Measurements from ENCODE around the gene LRG1. TPM values are rescaled to one million over a fixed set of nuclear protein-coding genes. Genes with fewer than 3 reads are reported as not detected.

The LRG1 gene
- total and polyA plus RNA-seq, 4 donors, result 57.8 to 1,122 (median 661) TPM

DNA sequence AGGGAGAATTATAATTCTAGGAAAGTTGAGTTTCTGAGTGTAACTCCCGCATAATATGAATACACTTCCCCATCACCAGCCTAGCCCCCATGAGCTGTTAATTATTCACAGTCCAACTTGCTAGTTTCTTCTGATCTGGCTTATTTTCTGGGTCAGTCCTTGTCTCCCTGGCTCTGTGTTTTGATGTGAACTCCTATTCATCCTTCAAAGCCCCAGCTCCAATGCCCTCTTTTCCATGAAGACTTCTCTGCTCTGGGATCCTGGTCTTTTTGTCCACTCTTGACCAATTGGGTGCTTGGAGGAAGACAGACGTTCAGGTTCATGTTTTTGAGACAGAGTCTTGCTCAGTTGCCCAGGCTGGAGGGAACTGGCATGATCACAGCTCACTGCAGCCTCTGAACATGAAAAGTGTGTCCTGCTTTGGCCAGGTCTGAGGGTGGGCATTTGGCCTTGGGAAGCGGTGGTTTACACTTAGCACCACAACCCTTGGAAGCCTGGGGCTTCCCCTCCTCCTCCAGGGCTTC, 605 bp downstream of the LRG1 start:
- Histone ChIP-seq H3K36me3 (ENCODE audit: control insufficient read depth in 4 of 4, insufficient read depth in 3 of 4, low read depth in 1 of 4, low read length in 3 of 4) (peaks cover 0 to 2% (median 0%) of the 10 kb centered on the region in 4 donors), H3K4me1 (ENCODE audit: control insufficient read depth in 4 of 4, insufficient read depth in 4 of 4, low read length in 3 of 4) (peaks cover 9 to 32% (median 22%) of the 10 kb centered on the region in 4 donors), H3K9ac (ENCODE audit: low read depth in 1 of 2, low read length in 2 of 2) (peak overlapping the region; percentile 80 to 87), H3K27me3 (ENCODE audit: control insufficient read depth in 4 of 4, insufficient read depth in 4 of 4, low read length in 3 of 4) (no peaks in the 10 kb centered on the region), H3K27ac (ENCODE audit: low read depth in 1 of 2, low read length in 2 of 2) (peak overlapping the region; percentile 75 to 85), H3K4me3 (ENCODE audit: low read depth in 1 of 3, low read length in 3 of 3) (peak overlapping the region; percentile 77 to 93 (median 85)), H3K9me3 (ENCODE audit: control insufficient read depth in 4 of 4, low read length in 3 of 4) (no peaks in the 10 kb centered on the region)
- DNase-seq (ENCODE audit: low spot score), result no peak
- no peak for TF ChIP-seq NR2F2 (IDR thresholded peaks at IDR 0.05)
- TF ChIP-seq GABPA (IDR thresholded peaks at IDR 0.05 in 1 of 2, conservative IDR thresholded peaks at IDR 0.05 in 1 of 2), result no peak
- no peak for TF ChIP-seq YY1 (IDR thresholded peaks at IDR 0.05)
- TF ChIP-seq, protein P1, sequence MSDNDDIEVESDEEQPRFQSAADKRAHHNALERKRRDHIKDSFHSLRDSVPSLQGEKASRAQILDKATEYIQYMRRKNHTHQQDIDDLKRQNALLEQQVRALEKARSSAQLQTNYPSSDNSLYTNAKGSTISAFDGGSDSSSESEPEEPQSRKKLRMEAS (IDR thresholded peaks at IDR 0.05), result no peak
- TF ChIP-seq EGR1 (IDR thresholded peaks at IDR 0.05; ENCODE audit: low read depth in 2 of 2), result no peak
- TF ChIP-seq, protein P2, sequence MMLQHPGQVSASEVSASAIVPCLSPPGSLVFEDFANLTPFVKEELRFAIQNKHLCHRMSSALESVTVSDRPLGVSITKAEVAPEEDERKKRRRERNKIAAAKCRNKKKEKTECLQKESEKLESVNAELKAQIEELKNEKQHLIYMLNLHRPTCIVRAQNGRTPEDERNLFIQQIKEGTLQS (IDR thresholded peaks at IDR 0.05), result no peak
- TF ChIP-seq, protein P3, sequence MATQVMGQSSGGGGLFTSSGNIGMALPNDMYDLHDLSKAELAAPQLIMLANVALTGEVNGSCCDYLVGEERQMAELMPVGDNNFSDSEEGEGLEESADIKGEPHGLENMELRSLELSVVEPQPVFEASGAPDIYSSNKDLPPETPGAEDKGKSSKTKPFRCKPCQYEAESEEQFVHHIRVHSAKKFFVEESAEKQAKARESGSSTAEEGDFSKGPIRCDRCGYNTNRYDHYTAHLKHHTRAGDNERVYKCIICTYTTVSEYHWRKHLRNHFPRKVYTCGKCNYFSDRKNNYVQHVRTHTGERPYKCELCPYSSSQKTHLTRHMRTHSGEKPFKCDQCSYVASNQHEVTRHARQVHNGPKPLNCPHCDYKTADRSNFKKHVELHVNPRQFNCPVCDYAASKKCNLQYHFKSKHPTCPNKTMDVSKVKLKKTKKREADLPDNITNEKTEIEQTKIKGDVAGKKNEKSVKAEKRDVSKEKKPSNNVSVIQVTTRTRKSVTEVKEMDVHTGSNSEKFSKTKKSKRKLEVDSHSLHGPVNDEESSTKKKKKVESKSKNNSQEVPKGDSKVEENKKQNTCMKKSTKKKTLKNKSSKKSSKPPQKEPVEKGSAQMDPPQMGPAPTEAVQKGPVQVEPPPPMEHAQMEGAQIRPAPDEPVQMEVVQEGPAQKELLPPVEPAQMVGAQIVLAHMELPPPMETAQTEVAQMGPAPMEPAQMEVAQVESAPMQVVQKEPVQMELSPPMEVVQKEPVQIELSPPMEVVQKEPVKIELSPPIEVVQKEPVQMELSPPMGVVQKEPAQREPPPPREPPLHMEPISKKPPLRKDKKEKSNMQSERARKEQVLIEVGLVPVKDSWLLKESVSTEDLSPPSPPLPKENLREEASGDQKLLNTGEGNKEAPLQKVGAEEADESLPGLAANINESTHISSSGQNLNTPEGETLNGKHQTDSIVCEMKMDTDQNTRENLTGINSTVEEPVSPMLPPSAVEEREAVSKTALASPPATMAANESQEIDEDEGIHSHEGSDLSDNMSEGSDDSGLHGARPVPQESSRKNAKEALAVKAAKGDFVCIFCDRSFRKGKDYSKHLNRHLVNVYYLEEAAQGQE (IDR thresholded peaks at IDR 0.05), result no peak
- no peak for TF ChIP-seq FOXA1 (IDR thresholded peaks at IDR 0.05)
- TF ChIP-seq RAD21 (IDR thresholded peaks at IDR 0.05), result no peak
- no peak for TF ChIP-seq SP1 (IDR thresholded peaks at IDR 0.05)
- no peak for TF ChIP-seq TAF1 (conservative IDR thresholded peaks at IDR 0.05)
- no peak for TF ChIP-seq HNF4G (IDR thresholded peaks at IDR 0.05)
- no peak for TF ChIP-seq FOXA2 (IDR thresholded peaks at IDR 0.05)
- 32% methylated on average over 3 of the region's 3 CpGs for WGBS

DNA sequence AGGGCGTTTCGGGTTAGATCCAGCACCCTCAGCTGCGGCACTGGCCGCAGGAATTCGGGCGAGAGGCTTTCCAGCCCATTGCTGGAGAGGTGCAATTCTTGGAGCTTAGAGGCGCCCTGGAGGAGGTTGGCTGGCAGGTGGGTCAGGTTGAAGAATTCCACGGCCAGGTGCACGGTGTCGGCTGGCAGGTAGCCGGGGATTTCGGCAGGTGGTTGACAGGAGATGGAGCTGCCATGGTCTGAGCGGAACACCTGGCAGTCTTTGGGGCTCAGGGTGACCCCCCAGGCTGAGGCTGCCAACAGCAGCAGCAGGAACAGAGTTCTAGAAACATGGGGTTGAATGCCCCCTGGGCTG, 1.3 kb downstream of the LRG1 start:
- peak overlapping the region in 1 of 2 donors; percentile 87 for H3K9ac ChIP-seq (ENCODE audit: low read depth in 1 of 2, low read length in 2 of 2)
- DNase-seq (ENCODE audit: low spot score), result no peak
- TF ChIP-seq, protein P2 (IDR thresholded peaks at IDR 0.05), result no peak
- TF ChIP-seq TAF1 (conservative IDR thresholded peaks at IDR 0.05), result no peak
- TF ChIP-seq FOXA2 (IDR thresholded peaks at IDR 0.05), result no peak
- TF ChIP-seq RXRA (IDR thresholded peaks at IDR 0.05), result no peak
- TF ChIP-seq NR2F2 (IDR thresholded peaks at IDR 0.05), result no peak
- TF ChIP-seq HNF4A (conservative IDR thresholded peaks at IDR 0.05), result no peak
- TF ChIP-seq, protein P4, sequence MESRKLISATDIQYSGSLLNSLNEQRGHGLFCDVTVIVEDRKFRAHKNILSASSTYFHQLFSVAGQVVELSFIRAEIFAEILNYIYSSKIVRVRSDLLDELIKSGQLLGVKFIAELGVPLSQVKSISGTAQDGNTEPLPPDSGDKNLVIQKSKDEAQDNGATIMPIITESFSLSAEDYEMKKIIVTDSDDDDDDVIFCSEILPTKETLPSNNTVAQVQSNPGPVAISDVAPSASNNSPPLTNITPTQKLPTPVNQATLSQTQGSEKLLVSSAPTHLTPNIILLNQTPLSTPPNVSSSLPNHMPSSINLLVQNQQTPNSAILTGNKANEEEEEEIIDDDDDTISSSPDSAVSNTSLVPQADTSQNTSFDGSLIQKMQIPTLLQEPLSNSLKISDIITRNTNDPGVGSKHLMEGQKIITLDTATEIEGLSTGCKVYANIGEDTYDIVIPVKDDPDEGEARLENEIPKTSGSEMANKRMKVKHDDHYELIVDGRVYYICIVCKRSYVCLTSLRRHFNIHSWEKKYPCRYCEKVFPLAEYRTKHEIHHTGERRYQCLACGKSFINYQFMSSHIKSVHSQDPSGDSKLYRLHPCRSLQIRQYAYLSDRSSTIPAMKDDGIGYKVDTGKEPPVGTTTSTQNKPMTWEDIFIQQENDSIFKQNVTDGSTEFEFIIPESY (IDR thresholded peaks at IDR 0.05), result no peak
- no peak for TF ChIP-seq SP1 (IDR thresholded peaks at IDR 0.05)
- TF ChIP-seq, protein P5, sequence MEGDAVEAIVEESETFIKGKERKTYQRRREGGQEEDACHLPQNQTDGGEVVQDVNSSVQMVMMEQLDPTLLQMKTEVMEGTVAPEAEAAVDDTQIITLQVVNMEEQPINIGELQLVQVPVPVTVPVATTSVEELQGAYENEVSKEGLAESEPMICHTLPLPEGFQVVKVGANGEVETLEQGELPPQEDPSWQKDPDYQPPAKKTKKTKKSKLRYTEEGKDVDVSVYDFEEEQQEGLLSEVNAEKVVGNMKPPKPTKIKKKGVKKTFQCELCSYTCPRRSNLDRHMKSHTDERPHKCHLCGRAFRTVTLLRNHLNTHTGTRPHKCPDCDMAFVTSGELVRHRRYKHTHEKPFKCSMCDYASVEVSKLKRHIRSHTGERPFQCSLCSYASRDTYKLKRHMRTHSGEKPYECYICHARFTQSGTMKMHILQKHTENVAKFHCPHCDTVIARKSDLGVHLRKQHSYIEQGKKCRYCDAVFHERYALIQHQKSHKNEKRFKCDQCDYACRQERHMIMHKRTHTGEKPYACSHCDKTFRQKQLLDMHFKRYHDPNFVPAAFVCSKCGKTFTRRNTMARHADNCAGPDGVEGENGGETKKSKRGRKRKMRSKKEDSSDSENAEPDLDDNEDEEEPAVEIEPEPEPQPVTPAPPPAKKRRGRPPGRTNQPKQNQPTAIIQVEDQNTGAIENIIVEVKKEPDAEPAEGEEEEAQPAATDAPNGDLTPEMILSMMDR (IDR thresholded peaks at IDR 0.05; ENCODE audit: low read depth, low read length, missing input control), result no peak
- TF ChIP-seq FOXA1 (IDR thresholded peaks at IDR 0.05), result no peak
- no peak for TF ChIP-seq GABPA (IDR thresholded peaks at IDR 0.05 in 1 of 2, conservative IDR thresholded peaks at IDR 0.05 in 1 of 2)
- no peak for TF ChIP-seq RAD21 (IDR thresholded peaks at IDR 0.05)
- peak overlapping the region; percentile 75 to 85 for H3K27ac ChIP-seq (ENCODE audit: low read depth in 1 of 2, low read length in 2 of 2)
- H3K36me3 ChIP-seq (ENCODE audit: control insufficient read depth in 4 of 4, insufficient read depth in 3 of 4, low read depth in 1 of 4, low read length in 3 of 4), result peaks cover 0 to 2% (median 0%) of the 10 kb centered on the region in 4 donors
- H3K4me3 ChIP-seq (ENCODE audit: low read depth in 1 of 3, low read length in 3 of 3), result peak overlapping the region; percentile 77 to 93 (median 85)
- no peaks in the 10 kb centered on the region for H3K27me3 ChIP-seq (ENCODE audit: control insufficient read depth in 4 of 4, insufficient read depth in 4 of 4, low read length in 3 of 4)
- no peaks in the 10 kb centered on the region for H3K9me3 ChIP-seq (ENCODE audit: control insufficient read depth in 4 of 4, low read length in 3 of 4)
- WGBS, result 48% methylated on average over 13 of the region's 13 CpGs
- peaks cover 9 to 36% (median 23%) of the 10 kb centered on the region in 4 donors for H3K4me1 ChIP-seq (ENCODE audit: control insufficient read depth in 4 of 4, insufficient read depth in 4 of 4, low read length in 3 of 4)
